GM21381 (cell line): ENCODE data around the gene UBASH3A.

ENCODE experiments used
- ATAC-seq: cut with Tn5 transposase; IDR thresholded peaks from one replicate; pipeline ENCODE4 v1.9.1; 2021; ENCODE audit warnings: mild to moderate bottlenecking, moderate library complexity; ENCODE audit not compliant: unreplicated experiment

The UBASH3A gene

DNA sequence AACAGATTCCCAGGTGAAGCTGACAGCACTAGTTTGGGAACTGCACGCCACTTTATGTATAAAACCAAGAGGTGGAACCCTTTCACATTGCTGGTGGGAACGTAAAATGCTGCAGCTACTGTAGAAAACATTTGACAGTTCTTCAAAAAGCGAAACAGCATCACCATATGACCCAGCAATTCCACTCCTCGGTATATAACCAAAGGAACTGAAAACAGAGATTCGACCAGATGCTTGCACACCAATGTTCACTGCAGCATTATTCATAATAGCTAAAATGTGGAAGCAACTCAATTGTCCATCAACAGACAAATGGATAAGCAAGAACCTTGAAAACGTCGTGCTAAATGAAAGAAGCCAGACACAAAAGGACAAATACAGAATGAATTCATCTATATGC is 74.8 kb downstream of the UBASH3A start:
- ATAC-seq: no peak

DNA sequence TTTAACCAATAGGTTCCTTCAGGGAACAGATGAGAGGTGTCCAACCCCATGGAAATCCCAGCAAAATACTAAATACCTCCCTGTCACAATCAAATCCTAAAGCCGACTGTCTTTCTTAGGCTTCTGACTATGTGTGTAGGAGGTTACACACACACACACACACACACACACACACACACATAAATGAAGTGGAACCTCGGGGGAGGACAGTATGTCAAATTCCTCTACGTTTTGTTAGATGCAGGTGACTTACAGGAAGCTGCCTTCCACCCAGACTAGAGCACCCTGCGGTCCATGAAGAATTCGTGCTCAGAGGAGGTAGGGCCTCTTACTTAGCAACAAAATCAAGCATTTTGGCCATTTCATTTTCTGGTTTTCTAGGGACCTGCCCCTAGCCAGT is 75.9 kb downstream of the UBASH3A start:
- no peak for ATAC-seq

DNA sequence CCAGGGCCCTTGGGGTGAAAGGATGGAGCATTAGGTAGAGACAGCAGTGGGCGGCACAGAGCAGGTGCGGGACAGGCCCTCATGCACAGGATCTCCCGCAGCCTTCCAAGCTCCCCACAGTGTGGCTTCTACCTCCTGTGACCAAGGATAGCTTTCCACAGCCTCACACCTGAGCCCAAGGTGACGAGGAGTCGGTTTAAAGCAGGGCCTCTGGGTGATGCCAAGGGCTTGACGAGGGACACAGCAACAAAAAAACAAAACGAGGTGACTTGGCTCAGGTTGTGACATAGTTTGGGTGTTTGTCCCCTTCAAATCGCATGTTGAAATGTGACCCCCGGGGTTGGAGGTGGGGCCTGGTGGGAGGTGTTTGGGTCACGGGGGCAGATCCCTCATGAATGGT is 77.0 kb downstream of the UBASH3A start:
- no peak for ATAC-seq

DNA sequence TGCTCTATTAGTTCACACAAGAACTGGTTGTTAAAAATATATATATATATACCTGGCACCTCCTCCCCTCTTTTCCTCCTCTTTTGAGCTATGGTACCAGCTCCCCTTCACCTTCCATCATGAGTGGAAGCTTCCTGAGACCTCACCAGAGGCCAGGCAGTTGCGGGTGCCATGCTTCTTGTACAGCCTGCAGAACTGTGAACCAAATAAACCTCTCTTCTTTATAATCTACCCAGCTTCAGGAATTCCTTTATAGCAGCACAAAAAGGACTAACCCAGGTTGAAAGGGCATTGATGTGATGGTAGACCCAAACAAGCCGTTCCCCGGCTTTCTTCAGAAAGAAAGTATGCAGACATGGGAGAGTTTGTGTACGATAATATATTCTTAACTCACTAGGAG is 77.5 kb downstream of the UBASH3A start:
- ATAC-seq: no peak

DNA sequence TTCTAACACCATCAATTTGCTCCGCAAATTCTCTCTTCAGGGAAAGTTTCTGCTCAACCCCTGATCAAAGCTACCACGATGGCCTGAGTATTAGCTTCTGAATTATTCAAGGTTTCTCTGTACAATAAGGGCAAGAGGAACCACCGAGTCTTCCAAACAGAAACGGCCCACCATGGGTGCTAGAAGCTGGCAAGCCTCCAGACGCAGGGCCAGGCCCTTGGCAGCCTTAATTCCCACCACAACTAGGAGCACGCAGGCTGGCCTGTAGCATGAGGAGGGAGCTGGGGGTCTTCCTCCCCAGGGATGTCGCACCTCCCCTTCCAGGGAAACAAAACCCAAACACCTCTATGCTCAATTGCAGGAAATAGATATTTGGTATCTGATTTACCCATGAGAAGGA is 81.3 kb downstream of the UBASH3A start:
- no peak for ATAC-seq

DNA sequence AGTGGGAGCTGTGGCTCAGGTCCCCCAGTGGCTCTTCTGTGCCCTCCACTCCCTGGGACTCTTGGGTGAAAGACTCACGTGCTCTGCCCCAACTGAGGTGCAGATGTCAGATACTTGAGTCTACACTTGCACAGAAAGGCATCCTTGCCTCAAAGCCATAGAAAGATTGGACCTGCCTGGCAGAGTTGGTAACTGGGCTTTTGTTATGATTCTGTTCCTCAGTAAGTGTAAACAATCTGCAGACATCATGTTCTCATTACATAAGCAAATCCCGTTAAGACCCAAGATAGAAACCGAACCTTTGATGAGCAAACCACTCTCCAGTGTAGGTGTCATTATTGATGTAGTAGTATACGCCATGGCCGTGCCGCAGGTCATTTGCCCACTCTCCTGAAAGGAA is 82.4 kb downstream of the UBASH3A start:
- no peak for ATAC-seq

DNA sequence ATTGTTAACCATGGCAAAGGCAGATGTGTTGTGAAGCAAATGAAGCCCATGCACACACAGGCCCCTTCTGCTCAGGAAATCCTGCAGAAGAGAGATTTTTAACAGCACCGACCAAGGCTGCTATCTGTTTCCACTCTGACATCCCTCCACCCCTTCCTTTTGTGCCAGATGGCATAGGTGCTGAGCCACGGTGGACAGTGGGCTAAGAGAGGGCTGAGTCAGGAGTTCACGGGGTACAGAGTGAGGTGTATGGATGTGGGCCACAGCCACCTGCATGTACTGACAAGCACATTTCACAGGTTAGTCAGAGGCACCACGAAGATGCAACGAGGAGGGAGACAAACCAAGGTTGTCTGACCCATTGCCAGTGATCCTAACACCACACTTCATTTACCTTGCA is 82.8 kb downstream of the UBASH3A start:
- no peak for ATAC-seq

DNA sequence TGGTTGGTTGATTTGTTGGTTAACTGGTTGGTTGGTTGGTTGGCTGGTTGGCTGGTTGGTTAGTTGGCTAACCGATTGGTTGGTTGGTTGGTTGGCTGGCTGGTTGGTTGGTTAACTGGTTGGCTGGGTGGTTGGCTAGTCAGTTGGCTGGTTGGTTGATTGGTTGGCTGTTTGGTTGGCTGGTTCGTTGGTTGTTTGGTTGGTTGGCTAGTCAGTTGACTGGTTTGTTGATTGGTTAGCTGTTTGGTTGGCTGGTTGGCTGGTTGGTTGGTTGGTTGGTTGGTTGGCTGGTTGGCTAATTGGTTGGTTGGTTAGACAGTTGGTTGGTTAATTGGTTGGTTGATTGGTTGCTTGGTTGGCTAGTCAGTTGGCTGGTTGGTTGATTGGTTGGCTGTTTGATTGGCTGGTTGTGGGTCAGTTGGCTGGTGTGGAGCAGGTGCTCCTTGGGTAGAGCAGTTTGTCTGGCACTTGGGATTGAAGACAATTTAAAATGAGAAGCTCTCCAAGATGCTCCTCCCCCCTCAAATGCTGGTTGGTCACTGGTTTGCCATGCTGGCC is 85.4 kb downstream of the UBASH3A start:
- ATAC-seq: no peak

DNA sequence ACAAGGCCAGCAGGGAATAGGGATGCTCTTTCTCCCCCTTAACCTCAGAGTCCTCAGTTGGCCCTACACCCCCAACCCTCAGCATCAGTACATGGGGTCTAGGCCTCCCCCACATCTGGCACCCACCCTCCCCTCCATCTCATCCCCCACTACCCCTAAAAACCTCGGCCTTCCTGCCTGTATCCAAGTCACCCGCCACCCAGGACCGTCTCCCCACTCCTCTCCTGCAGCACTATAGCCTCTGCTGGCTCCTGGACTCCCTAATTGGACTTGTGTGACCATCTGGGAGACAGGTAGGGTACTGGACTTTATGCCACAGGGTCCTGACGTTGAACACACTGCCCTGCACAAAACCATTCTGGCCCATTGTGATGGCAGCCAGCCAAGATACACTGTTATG is 86.3 kb downstream of the UBASH3A start:
- ATAC-seq: no peak

DNA sequence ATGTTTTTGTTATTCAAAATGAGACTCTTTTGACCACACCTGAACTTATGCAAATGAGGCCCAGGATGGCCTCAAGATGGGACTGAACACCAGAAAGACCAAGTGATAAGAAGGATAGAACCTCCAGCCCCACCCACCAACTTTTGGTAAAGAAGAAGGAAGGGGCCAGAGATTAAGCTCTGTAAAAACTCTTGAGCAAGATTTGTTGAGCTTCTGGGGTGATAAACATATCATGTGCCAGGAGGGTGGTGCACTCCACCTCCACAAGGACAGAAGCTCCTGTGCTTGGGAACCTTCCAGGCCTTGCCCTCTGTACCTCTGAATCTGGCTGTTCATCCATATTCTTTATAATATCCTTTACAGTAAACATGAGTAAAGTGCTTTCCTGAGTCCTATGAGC is 87.0 kb downstream of the UBASH3A start:
- ATAC-seq: no peak

DNA sequence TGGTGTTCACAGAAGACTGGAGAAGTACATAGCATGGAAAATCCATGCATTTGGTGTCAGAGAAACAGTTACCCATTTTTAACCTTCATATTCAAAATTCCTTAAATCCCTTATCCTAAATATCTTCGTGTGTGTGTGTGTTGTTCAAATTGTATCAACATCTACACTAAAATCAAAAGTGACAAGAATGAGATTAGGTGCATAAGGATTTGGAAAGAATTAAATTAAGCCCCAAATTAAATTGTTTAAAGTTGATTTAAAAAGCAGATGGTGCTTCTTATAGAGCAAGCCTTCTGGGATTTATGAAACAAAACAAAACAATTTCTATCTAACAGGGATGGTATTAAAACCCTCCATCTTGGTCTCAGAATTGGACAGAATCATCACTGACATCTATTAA is 87.6 kb downstream of the UBASH3A start:
- ATAC-seq: no peak

DNA sequence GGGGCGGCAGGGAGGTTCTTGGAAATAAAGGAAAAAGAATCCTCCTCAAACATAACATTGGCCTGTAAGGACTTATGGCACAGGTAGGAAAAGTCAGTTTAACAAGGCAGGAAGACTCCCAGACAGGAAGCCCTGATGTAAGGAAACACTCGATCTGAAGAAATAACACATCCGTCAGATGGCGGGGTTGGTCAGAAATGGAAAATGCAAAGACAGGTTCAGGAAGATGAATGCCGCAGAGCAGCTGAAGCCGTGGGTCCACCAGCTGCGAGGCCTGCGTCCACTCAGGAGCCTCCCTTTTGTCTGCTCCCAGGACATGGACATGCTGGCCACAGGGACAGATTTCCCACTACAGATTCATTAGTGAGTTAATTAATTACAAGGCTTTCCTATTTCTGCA is 88.5 kb downstream of the UBASH3A start:
- ATAC-seq: no peak

DNA sequence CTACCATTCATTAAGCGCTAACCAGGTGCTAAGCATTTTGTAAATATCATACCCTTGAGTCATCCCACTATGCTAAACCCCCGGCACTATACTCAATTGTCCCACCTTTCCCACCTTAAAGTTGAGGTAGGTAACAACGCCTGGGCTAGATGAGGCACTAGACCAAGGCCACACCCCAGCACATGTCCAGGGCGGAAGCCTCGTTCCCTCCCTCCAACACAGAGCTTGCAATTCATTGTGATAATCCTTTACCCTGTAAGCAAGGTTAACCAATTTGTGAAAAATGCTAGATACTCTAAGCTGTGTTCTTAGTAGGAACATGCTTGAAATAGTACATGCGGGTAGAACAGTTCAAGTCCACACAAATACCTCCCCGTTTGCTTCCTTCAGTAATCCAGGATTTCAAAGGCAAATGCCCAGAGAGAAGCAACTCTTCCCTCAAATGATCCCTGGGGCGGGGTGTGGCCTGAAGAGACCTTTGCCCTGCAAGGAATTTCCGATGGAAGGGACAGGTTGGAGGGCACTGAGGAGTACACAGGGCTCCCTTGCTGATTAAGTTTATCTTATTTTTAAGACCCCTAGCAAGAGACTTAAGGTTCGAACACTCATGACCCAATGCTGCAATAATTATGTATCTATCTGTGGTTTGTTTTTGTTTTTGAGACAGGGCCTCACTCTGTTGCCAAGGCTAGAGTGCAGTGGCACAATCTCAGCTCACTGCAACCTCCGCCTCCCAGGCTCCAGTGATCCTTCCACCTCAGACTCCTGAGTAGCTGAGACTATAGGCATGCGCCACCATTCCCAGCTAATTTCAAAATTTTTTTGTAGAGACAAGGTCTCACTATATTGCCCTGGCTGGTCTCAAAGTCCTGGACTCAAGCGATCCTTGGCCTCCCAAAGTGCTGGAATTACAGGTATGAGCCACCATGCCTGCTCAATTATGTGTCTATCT is 89.7 kb downstream of the UBASH3A start:
- no peak for ATAC-seq

DNA sequence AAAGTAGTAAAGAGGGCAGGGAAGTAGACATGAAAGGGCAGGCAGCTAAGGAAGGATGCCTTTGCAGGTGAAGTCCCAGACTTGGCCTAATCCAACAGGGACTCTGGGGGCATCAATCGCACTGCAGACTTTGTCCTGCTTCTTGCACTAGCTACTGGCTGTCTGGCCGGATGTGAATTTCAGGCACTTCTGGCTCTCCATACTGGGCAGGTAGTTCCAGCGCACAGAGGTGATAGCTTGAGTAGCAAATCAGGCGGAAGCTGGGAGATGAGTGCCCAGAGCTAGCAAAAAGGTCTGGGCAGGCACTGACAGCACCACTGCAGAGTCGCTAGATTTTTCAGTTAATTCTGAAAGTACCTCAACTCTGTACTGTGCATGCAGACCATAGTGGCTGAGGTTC is 91.3 kb downstream of the UBASH3A start:
- ATAC-seq: no peak

DNA sequence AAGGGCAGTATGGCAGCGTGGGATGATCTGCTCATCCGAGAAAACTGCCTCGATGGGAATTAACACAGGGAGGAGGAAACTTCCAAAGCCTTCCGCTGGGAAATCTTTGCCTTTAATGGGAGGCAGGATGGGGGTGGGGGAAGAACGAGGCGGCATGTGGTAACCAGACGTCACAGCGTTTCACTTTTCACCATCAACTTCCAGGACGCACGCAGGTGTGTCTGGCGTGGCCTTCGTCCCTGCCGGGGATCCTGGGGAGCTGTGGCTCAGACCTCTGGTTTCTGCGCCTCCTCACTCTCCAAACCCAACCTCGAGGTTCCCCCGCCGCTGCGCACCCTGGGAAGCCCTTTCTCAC is 92.0 kb downstream of the UBASH3A start:
- ATAC-seq: no peak

DNA sequence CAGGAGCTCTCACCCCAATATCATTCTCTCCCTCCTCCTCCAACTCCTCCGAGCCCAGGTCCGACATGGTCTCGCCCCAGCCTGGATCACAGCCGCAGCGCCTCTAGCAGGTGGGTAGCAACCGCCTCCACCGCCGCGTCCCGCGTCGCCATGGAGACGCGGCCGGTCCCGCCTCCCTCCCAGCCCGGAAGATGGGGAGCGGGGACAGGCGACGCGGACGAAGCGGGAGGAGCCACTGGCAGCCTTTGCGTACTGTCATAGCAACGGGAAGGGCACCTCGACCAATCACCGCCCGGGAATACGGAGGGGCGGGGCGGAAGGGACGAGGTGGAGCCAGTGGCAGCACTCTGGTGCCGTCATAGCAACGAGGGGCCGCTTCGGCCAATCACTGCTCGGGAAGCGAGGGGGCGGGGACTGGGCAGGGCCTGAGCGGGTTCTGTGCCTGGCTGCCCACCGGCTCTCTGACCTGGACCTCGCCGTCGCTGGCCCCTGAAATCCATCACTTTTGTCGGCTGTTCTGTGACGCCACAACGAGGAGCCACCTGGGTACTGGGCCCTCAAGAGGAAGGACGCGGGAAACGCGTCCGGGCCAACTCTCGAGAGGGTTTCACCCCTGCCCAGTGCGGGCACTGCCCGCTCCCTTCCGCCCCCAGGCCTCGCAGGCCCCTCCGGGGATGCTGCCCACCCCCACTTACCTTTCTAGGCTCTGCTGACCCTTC is 92.6 kb downstream of the UBASH3A start, which contains the start of gene RSPH1:
TSS of gene RSPH1 (minus strand) at position 105 of the 719 bp plus-strand sequence. CDS start at position 67, 38 bp downstream.
- peak; percentile 94 for ATAC-seq

DNA sequence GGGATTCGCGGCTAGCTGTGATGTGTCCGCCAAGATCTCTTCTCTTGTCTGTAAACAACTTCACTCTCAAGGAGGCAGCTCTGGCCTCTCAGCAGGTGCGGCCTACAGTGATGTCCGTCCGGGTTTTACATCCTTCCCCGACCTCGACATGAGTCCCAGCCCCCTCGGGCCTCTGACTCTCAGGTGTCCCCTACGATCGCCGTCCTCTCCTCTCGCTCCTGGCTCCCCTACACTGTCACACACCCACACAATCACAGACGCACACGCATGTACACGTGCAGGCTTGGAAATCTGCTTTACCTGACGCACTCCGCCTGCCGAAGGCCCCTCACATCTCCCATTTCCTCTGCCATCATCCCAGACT is 93.1 kb downstream of the UBASH3A start:
- ATAC-seq: peak; percentile 3
